GM23248 (cell line): Measurements from ENCODE around the gene PAX1.

ENCODE experiments used
- EZH2 ChIP-seq: fragments of 200-600 bp; sonication (generic); IDR thresholded peaks from 2 replicates; pipeline ENCODE4 v1.6.1; 2018; ENCODE audit warnings: antibody characterized with exemption, mild to moderate bottlenecking; ENCODE audit not compliant: insufficient read depth, poor library complexity, severe bottlenecking
- EZH2phosphoT487 ChIP-seq: fragments of 200-600 bp; sonication (generic); IDR thresholded peaks from 2 replicates; pipeline ENCODE4 v1.6.1; 2018; ENCODE audit warnings: antibody characterized with exemption, moderate library complexity, mild to moderate bottlenecking, low read depth; ENCODE audit not compliant: insufficient read depth

DNA sequence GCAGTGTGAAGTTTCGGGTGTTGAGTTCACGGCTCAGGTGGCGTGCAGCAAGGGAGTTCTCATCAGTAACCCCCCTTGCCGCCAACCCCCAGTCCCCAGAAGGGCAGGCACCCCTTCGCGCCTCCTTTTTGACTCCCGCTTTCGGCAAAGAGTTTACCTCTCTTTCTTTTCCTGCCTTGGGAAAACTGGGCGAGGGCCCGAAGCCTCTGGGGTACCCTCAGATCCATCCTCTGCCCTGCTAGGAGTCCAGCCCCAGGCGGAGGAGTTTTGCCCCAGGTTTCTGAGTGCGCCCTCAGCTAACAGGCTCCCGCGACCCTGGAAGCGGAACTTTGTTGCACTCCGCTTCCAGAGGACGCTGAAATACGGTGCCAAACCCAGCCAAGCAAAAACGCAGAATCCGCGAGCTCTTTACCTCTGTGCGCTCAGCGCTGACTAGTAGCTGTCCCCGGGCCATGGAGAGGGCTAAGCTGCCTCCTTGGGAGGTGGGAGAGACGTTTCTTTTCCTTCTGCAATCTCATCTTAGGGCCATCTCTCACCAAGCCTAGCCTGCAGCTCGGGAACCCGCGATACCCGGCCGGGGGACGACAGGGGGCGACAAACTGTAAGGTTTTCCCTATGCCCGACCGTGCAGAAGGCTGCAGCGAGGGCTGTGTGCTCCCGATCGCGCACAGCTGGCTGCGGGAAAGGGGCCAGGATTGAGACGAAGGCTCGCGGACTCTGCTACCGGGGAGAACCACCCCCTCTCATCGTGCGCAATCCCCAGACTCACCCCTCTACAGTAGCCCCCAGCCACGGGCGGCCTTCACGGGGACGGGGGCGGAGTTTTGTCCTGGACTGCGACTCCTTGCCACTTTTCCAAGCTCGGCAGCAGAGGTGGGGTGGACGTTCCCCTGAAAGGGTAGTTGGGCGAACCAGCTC lies 2.7 kb upstream of the PAX1 start:
- TF ChIP-seq EZH2phosphoT487 (no peak), EZH2 (no peak)
